ENCODE measurements around the gene C1R.

C1R gene

GRCh38 chr12:7032990-7033389, 59.3 kb downstream of the C1R start:
- Mint-ChIP-seq H3K9me3 (no peaks in the 10 kb centered on the region), H3K27me3 (ENCODE audit: low read depth) (peaks cover 8% of the 10 kb centered on the region), H3K4me1 (ENCODE audit: low read depth) (peaks cover 2% of the 10 kb centered on the region), H3K27ac (no peak overlapping the region), H3K4me3 (no peak overlapping the region), H3K36me3 (ENCODE audit: low read depth) (no peaks in the 10 kb centered on the region)

- no peaks in the 10 kb centered on the region for H3K9me3 Mint-ChIP-seq
- no peak overlapping the region for H3K4me3 Mint-ChIP-seq
- no peaks in the 10 kb centered on the region for H3K36me3 Mint-ChIP-seq (ENCODE audit: low read depth)
- H3K27me3 Mint-ChIP-seq (ENCODE audit: low read depth), result peaks cover 11% of the 10 kb centered on the region
- H3K27ac Mint-ChIP-seq, result no peak overlapping the region
- H3K4me1 Mint-ChIP-seq (ENCODE audit: low read depth), result no peaks in the 10 kb centered on the region
Measured at GRCh38 chr12:7031306-7031705, 60.9 kb downstream of the C1R start.

All from T-helper 1 cell treated with Interleukin-12 subunit alpha and Interleukin-12 subunit beta and Interleukin-4 antibody, amounts not matched to agents 30 μg/mL and 1 μg/mL, for 36 hours (primary cell).